Fibroblast of lung (primary cell): ENCODE data around the gene FBRSL1. TPM values are rescaled to one million over a fixed set of nuclear protein-coding genes. Genes with fewer than 3 reads are reported as not detected.

ENCODE experiments used
- DNase-seq, 2 donors: peaks; one replicate each; pipeline versions ENCODE4 v3.0.0 to v3.0.0-alpha.2; 2010; ENCODE audit warnings: low read depth in 2 of 2
- H2AFZ ChIP-seq: 2 replicates; pipeline ENCODE4 v1.5.1; 2012; ENCODE audit warnings: low read length, control low read depth, inconsistent platforms
- H3K27ac ChIP-seq: 2 replicates; pipeline ENCODE4 v1.5.1; 2011; ENCODE audit warnings: low read length, control low read depth; ENCODE audit not compliant: insufficient read depth
- H3K27me3 ChIP-seq: 2 replicates; pipeline ENCODE4 v1.5.1; 2011; ENCODE audit warnings: mild to moderate bottlenecking, low read length; ENCODE audit not compliant: control insufficient read depth, insufficient read depth
- H3K36me3 ChIP-seq: 2 replicates; pipeline ENCODE4 v1.5.1; 2011; ENCODE audit warnings: low read length; ENCODE audit not compliant: control insufficient read depth, insufficient read depth
- H3K4me1 ChIP-seq: 2 replicates; pipeline ENCODE4 v1.5.1; 2011; ENCODE audit warnings: low read length; ENCODE audit not compliant: control insufficient read depth, insufficient read depth; ENCODE audit errors: extremely low read depth
- H3K4me2 ChIP-seq: 2 replicates; pipeline ENCODE4 v1.5.1; 2011; ENCODE audit warnings: low read length, control low read depth; ENCODE audit not compliant: insufficient read depth; ENCODE audit errors: extremely low read depth
- H3K4me3 ChIP-seq, 4 experiments: fragments of 200-600 bp in 1 of 4; sonication (generic) in 1 of 4; replicated peaks in 1 of 4; 2 replicates each; pipeline ENCODE4 v1.5.1; 2011 to 2016; ENCODE audit warnings: low read length in 4 of 4, low read depth in 3 of 4, mild to moderate bottlenecking in 3 of 4, control low read depth in 2 of 4, inconsistent platforms in 1 of 4, mixed read lengths in 1 of 4; ENCODE audit not compliant: insufficient read depth in 1 of 4; ENCODE audit errors: control extremely low read depth in 1 of 4
- H3K79me2 ChIP-seq: 2 replicates; pipeline ENCODE4 v1.5.1; 2012; ENCODE audit warnings: mild to moderate bottlenecking, low read length, inconsistent platforms; ENCODE audit not compliant: control insufficient read depth, insufficient read depth
- H3K9ac ChIP-seq: 2 replicates; pipeline ENCODE4 v1.5.1; 2011; ENCODE audit warnings: mild to moderate bottlenecking, low read length, control low read depth; ENCODE audit not compliant: insufficient read depth
- H3K9me3 ChIP-seq: 2 replicates; pipeline ENCODE4 v1.5.1; 2012; ENCODE audit warnings: low read depth, low read length; ENCODE audit not compliant: control insufficient read depth, insufficient read depth
- H4K20me1 ChIP-seq: 2 replicates; pipeline ENCODE4 v1.5.1; 2011; ENCODE audit warnings: low read length; ENCODE audit not compliant: control insufficient read depth, insufficient read depth; ENCODE audit errors: extremely low read depth
- CTCF ChIP-seq, 2 donors: IDR thresholded peaks in 1 of 2; conservative IDR thresholded peaks in 1 of 2; 1 replicate in 1 of 2; 2 replicates in 1 of 2; pipeline ENCODE4 v1.5.1; 2011 to 2012; ENCODE audit warnings: low read length in 2 of 2, control low read depth in 1 of 2, inconsistent platforms in 1 of 2, low read depth in 1 of 2, mild to moderate bottlenecking in 1 of 2
- EZH2 ChIP-seq: IDR thresholded peaks from 2 replicates; pipeline ENCODE4 v1.5.1; 2012; ENCODE audit warnings: low read length, control low read depth, mild to moderate bottlenecking; ENCODE audit errors: missing control alignments
- polyA plus RNA-seq, 2 donors: library from polyadenylated mRNA; depleted of rRNA in 1 of 2; stranded (reverse) in 1 of 2; unstranded in 1 of 2; fragments of >200 nt; gene quantifications; 2 replicates each; pipeline ENCODE4 v1.2.1, GENCODE V29; 2011 to 2012; ENCODE audit warnings: missing spikeins in 1 of 2
- total RNA-seq: library from RNA; depleted of rRNA; stranded (reverse); fragments of >200 nt; gene quantifications from 2 replicates; pipeline ENCODE4 v1.2.1, GENCODE V29; 2014

The FBRSL1 gene
- total and polyA plus RNA-seq, 2 donors (not counting 1 experiment from before 2014, with no cell fraction given), result 1.4 to 1.8 TPM

GRCh38 chr12:132486168-132486567 lies 3.8 kb upstream of the FBRSL1 start:
- H3K4me3 ChIP-seq, result no peak overlapping the region
- H4K20me1 ChIP-seq, result no peaks in the 10 kb centered on the region
- no peak overlapping the region for H3K4me2 ChIP-seq
- H3K9me3 ChIP-seq, result no peaks in the 10 kb centered on the region
- DNase-seq, result no peak
- H3K4me1 ChIP-seq, result no peaks in the 10 kb centered on the region
- no peak overlapping the region for H3K27ac ChIP-seq
- TF ChIP-seq CTCF (conservative IDR thresholded peaks at IDR 0.05 in 1 of 2, IDR thresholded peaks at IDR 0.05 in 1 of 2; ENCODE audit: low read depth in 1 of 2, low read length in 2 of 2) (no peak), EZH2 (no peak)
- H3K27me3 ChIP-seq, result no peaks in the 10 kb centered on the region
- peaks cover 6% of the 10 kb centered on the region for H3K79me2 ChIP-seq
- H3K9ac ChIP-seq, result no peak overlapping the region
- no peak overlapping the region for H2AFZ ChIP-seq
- no peaks in the 10 kb centered on the region for H3K36me3 ChIP-seq

- H3K27me3 ChIP-seq, result no peaks in the 10 kb centered on the region
- peaks cover 9% of the 10 kb centered on the region for H3K79me2 ChIP-seq
- H4K20me1 ChIP-seq, result no peaks in the 10 kb centered on the region
- no peaks in the 10 kb centered on the region for H3K9me3 ChIP-seq
- DNase-seq, result no peak
- no peak overlapping the region for H2AFZ ChIP-seq
- no peak overlapping the region for H3K4me3 ChIP-seq
- no peaks in the 10 kb centered on the region for H3K36me3 ChIP-seq
- H3K27ac ChIP-seq, result no peak overlapping the region
- H3K9ac ChIP-seq, result no peak overlapping the region
- TF ChIP-seq CTCF (conservative IDR thresholded peaks at IDR 0.05 in 1 of 2, IDR thresholded peaks at IDR 0.05 in 1 of 2; ENCODE audit: low read depth in 1 of 2, low read length in 2 of 2) (no peak), EZH2 (no peak)
- no peak overlapping the region for H3K4me2 ChIP-seq
- H3K4me1 ChIP-seq, result no peaks in the 10 kb centered on the region
Measured at GRCh38 chr12:132486576-132486975, 3.4 kb upstream of the FBRSL1 start.

- H3K36me3 ChIP-seq, result no peaks in the 10 kb centered on the region
- no peaks in the 10 kb centered on the region for H3K4me1 ChIP-seq
- H3K27me3 ChIP-seq, result no peaks in the 10 kb centered on the region
- no peak for DNase-seq
- H3K4me3 ChIP-seq, result no peak overlapping the region
- H3K79me2 ChIP-seq, result peaks cover 15% of the 10 kb centered on the region
- H4K20me1 ChIP-seq, result no peaks in the 10 kb centered on the region
- H3K9me3 ChIP-seq, result no peaks in the 10 kb centered on the region
- H3K4me2 ChIP-seq, result no peak overlapping the region
- H3K27ac ChIP-seq, result no peak overlapping the region
- H3K9ac ChIP-seq, result no peak overlapping the region
- no peak for TF ChIP-seq CTCF (conservative IDR thresholded peaks at IDR 0.05 in 1 of 2, IDR thresholded peaks at IDR 0.05 in 1 of 2; ENCODE audit: low read depth in 1 of 2, low read length in 2 of 2)
- TF ChIP-seq EZH2, result no peak
- no peak overlapping the region for H2AFZ ChIP-seq
Measured at GRCh38 chr12:132487311-132487741, 2.6 kb upstream of the FBRSL1 start.
